NCI-H128 (cell line): Measurements from ENCODE around the gene SSX1.
"Not testable (repeated sequence)": the region's sequence is repeated elsewhere in the genome, so short reads cannot be mapped to it uniquely, and the experiment has no call there.

Experiments used
- DNase-seq: peaks from one replicate; lab custom pipeline; 2025; ENCODE audit not compliant: unreplicated experiment; lab: John Stamatoyannopoulos, UW

Gene SSX1

GRCh38 chrX:48255062-48255796 lies at the start of gene SSX1:
TSS of gene SSX1 (plus strand) at chrX:48255392. CDS start at chrX:48257242, 1,850 bp downstream.
- DNase-seq, result not testable (repeated sequence)

GRCh38 chrX:48214341-48214740 lies 40.9 kb upstream of the SSX1 start:
- not testable (repeated sequence) for DNase-seq

- DNase-seq, result not testable (repeated sequence)
Measured at GRCh38 chrX:48224196-48224595, 31.0 kb upstream of the SSX1 start.

- DNase-seq, result not testable (repeated sequence)
Measured at GRCh38 chrX:48252945-48253344, 2.2 kb upstream of the SSX1 start.

- not testable (repeated sequence) for DNase-seq
Measured at GRCh38 chrX:48274365-48274764, 19.2 kb downstream of the SSX1 start.

- DNase-seq, result no peak
Measured at GRCh38 chrX:48278958-48279357, 23.8 kb downstream of the SSX1 start.

- DNase-seq, result not testable (repeated sequence)
Measured at GRCh38 chrX:48280729-48281128, 25.5 kb downstream of the SSX1 start.

- no peak for DNase-seq
Measured at GRCh38 chrX:48306175-48306574, 51.0 kb downstream of the SSX1 start.

- DNase-seq, result not testable (repeated sequence)
Measured at GRCh38 chrX:48313996-48314395, 58.8 kb downstream of the SSX1 start.
